H1 (cell line): ENCODE measurements around the gene PAX7. TPM values are rescaled to one million over a fixed set of nuclear protein-coding genes. Genes with fewer than 3 reads are reported as not detected.
"Not testable (repeated sequence)": the region's sequence is repeated elsewhere in the genome, so short reads cannot be mapped to it uniquely, and the experiment has no call there.

Experiments used
- CTCF ChIA-PET: fragments of 300-600 bp; sonication (Branson Sonifier 250); formaldehyde crosslinking; loops from one replicate; lab custom pipeline; 2021; ENCODE audit not compliant: partially characterized antibody; lab: Charles Lee
- POLR2A ChIA-PET: fragments of 300-600 bp; sonication (Branson Sonifier 250); formaldehyde crosslinking; loops from one replicate; lab custom pipeline; 2021; ENCODE audit warnings: inconsistent platforms; ENCODE audit not compliant: partially characterized antibody; lab: Charles Lee
- DNase-seq, 2 experiments: peaks; one replicate each; pipeline versions ENCODE4 v3.0.0 to v3.0.0-alpha.2; 2010 to 2022; ENCODE audit warnings: low spot score in 2 of 2, low read depth in 1 of 2, mixed read lengths in 1 of 2
- FAIRE-seq: peaks from 2 replicates; lab custom pipeline; 2011; peaks lifted over from hg19 to GRCh38; lab: Jason Lieb, UNC
- H2AFZ ChIP-seq: 2 replicates; pipeline ENCODE4 v1.8.1; 2012; ENCODE audit warnings: low read length, inconsistent platforms
- H2AK5ac ChIP-seq: 2 replicates; pipeline ENCODE4 v1.6.1; 2013; ENCODE audit warnings: low read depth, low read length
- H2BK120ac ChIP-seq: replicated peaks from 2 replicates; pipeline ENCODE3; 2013; ENCODE audit warnings: low read depth, low read length, inconsistent platforms
- H2BK12ac ChIP-seq: 2 replicates; pipeline ENCODE4 v1.6.1; 2013; ENCODE audit warnings: low read depth, low read length
- H2BK15ac ChIP-seq: 2 replicates; pipeline ENCODE4 v1.6.1; 2013; ENCODE audit warnings: low read length
- H2BK20ac ChIP-seq: 2 replicates; pipeline ENCODE4 v1.6.1; 2013; ENCODE audit warnings: low read length
- H2BK5ac ChIP-seq: 2 replicates; pipeline ENCODE4 v1.6.1; 2013; ENCODE audit warnings: low read depth, low read length
- H3K14ac ChIP-seq: 2 replicates; pipeline ENCODE4 v1.6.1; 2013; ENCODE audit warnings: inconsistent platforms; ENCODE audit not compliant: insufficient read length
- H3K18ac ChIP-seq: 2 replicates; pipeline ENCODE4 v1.6.1; 2013; ENCODE audit warnings: low read length; ENCODE audit errors: extremely low read depth
- H3K23ac ChIP-seq: 2 replicates; pipeline ENCODE4 v1.6.1; 2013; ENCODE audit warnings: inconsistent platforms; ENCODE audit not compliant: insufficient read length
- H3K23me2 ChIP-seq: 2 replicates; pipeline ENCODE4 v1.6.1; 2013; ENCODE audit warnings: low read depth, low read length
- H3K27ac ChIP-seq: 2 replicates; pipeline ENCODE4 v1.6.1; 2011; ENCODE audit warnings: low read depth, low read length, inconsistent platforms
- H3K27me3 ChIP-seq, 4 experiments: replicated peaks in 1 of 4; 1 replicate in 1 of 4; 2 replicates in 3 of 4; pipeline versions ENCODE4 v1.6.1 to v1.8.1; 2011 to 2013; ENCODE audit warnings: low read length in 3 of 4, mild to moderate bottlenecking in 3 of 4, inconsistent platforms in 2 of 4, mixed read lengths in 2 of 4, moderate library complexity in 1 of 4; ENCODE audit not compliant: control insufficient read depth in 3 of 4, insufficient read depth in 3 of 4; ENCODE audit errors: extremely low read depth in 1 of 4
- H3K36me3 ChIP-seq, 4 experiments: 2 replicates each; pipeline versions ENCODE4 v1.6.1 to v1.8.1; 2011 to 2013; ENCODE audit warnings: mild to moderate bottlenecking in 4 of 4, low read length in 3 of 4, moderate library complexity in 2 of 4, control low read depth in 1 of 4, inconsistent platforms in 1 of 4; ENCODE audit not compliant: insufficient read depth in 4 of 4, control insufficient read depth in 2 of 4
- H3K4ac ChIP-seq: replicated peaks from 2 replicates; pipeline ENCODE3; 2013; ENCODE audit warnings: low read length, low read depth, mixed read lengths, inconsistent platforms; ENCODE audit not compliant: insufficient read length
- H3K4me1 ChIP-seq, 4 experiments: replicated peaks in 1 of 4; 1 replicate in 1 of 4; 2 replicates in 3 of 4; pipeline versions ENCODE4 v1.6.1 to v1.8.1; 2011 to 2013; ENCODE audit warnings: low read length in 3 of 4, inconsistent platforms in 2 of 4, mixed read lengths in 1 of 4; ENCODE audit not compliant: insufficient read depth in 4 of 4, control insufficient read depth in 3 of 4
- H3K4me2 ChIP-seq, 2 experiments: 2 replicates each; pipeline versions ENCODE4 v1.6.1 to v1.8.1; 2011 to 2013; ENCODE audit warnings: low read depth in 2 of 2, low read length in 2 of 2, control low read depth in 1 of 2, inconsistent platforms in 1 of 2, mild to moderate bottlenecking in 1 of 2; ENCODE audit not compliant: insufficient read depth in 1 of 2
- H3K4me3 ChIP-seq, 4 experiments: fragments of 200-600, 300-600 bp in 1 of 4; sonication (generic), shearing (Covaris generic), sonication (Bioruptor Twin) in 1 of 4; 2 replicates each; pipeline versions ENCODE4 v1.5.1 to v1.8.1; 2011 to 2016; ENCODE audit warnings: low read length in 4 of 4, low read depth in 3 of 4, control low read depth in 2 of 4, inconsistent platforms in 2 of 4, mild to moderate bottlenecking in 2 of 4, mixed read lengths in 1 of 4, moderate library complexity in 1 of 4; ENCODE audit not compliant: insufficient read depth in 2 of 4; ENCODE audit errors: extremely low read depth in 1 of 4
- H3K56ac ChIP-seq: replicated peaks from 2 replicates; pipeline ENCODE3; 2013; ENCODE audit warnings: low read depth, mild to moderate bottlenecking, mixed read lengths, low read length, inconsistent platforms; ENCODE audit not compliant: insufficient read length
- H3K79me1 ChIP-seq: 2 replicates; pipeline ENCODE4 v1.6.1; 2013; ENCODE audit warnings: low read depth, low read length, control low read depth
- H3K79me2 ChIP-seq, 2 experiments: 2 replicates each; pipeline versions ENCODE4 v1.6.1 to v1.8.1; 2012 to 2013; ENCODE audit warnings: low read length in 2 of 2, mild to moderate bottlenecking in 2 of 2, inconsistent platforms in 1 of 2; ENCODE audit not compliant: insufficient read depth in 2 of 2, control insufficient read depth in 1 of 2
- H3K9ac ChIP-seq, 4 experiments: replicated peaks in 1 of 4; 1 replicate in 1 of 4; 2 replicates in 3 of 4; pipeline versions ENCODE4 v1.6.1 to v1.8.1; 2011 to 2013; ENCODE audit warnings: low read depth in 3 of 4, low read length in 3 of 4, control low read depth in 2 of 4, mild to moderate bottlenecking in 2 of 4, moderate library complexity in 2 of 4, inconsistent platforms in 1 of 4; ENCODE audit errors: extremely low read depth in 1 of 4
- H3K9me3 ChIP-seq, 2 experiments: 2 replicates each; pipeline versions ENCODE4 v1.6.1 to v1.8.1; 2012 to 2013; ENCODE audit warnings: mild to moderate bottlenecking in 2 of 2, moderate library complexity in 2 of 2, control low read depth in 1 of 2, inconsistent platforms in 1 of 2, low read depth in 1 of 2, low read length in 1 of 2, mixed read lengths in 1 of 2; ENCODE audit not compliant: insufficient read depth in 2 of 2
- H4K20me1 ChIP-seq, 2 experiments: replicated peaks in 1 of 2; 2 replicates each; pipeline versions ENCODE3 to v1.8.1; 2011 to 2013; ENCODE audit warnings: inconsistent platforms in 2 of 2, low read length in 2 of 2, mild to moderate bottlenecking in 1 of 2; ENCODE audit not compliant: insufficient read depth in 2 of 2, control insufficient read depth in 1 of 2
- H4K5ac ChIP-seq: 2 replicates; pipeline ENCODE4 v1.6.1; 2013; ENCODE audit warnings: low read length, low read depth, mixed read lengths, inconsistent platforms; ENCODE audit not compliant: insufficient read length
- H4K8ac ChIP-seq: 2 replicates; pipeline ENCODE4 v1.8.0; 2013; ENCODE audit warnings: mild to moderate bottlenecking, moderate library complexity, low read length, inconsistent platforms; ENCODE audit not compliant: insufficient read depth; ENCODE audit errors: extremely low read depth
- H4K91ac ChIP-seq: replicated peaks from 2 replicates; pipeline ENCODE3; 2013; ENCODE audit warnings: low read length, mixed read lengths, inconsistent platforms; ENCODE audit not compliant: insufficient read length
- WGBS, 2 experiments: shearing (Covaris generic) in 1 of 2; methylation state at CpG; one replicate each; pipeline versions ENCODE4 v1.1.6 to v1.1.7; 2013 to 2015; ENCODE audit warnings: low lambda C conversion rate in 2 of 2, mixed read lengths in 2 of 2, inconsistent platforms in 1 of 2, low coverage in 1 of 2, missing lambda C conversion rate in 1 of 2; ENCODE audit not compliant: insufficient replicate concordance in 2 of 2, insufficient coverage in 1 of 2, insufficient read length in 1 of 2; ENCODE audit errors: extremely low coverage in 1 of 2, missing lambda C conversion rate in 1 of 2; 5-methylcytosine and 5-hydroxymethylcytosine counted together
- polyA plus RNA-seq, 7 experiments: library from polyadenylated mRNA; depleted of rRNA in 3 of 7; stranded (reverse) in 5 of 7; unstranded in 2 of 7; fragments of >200 nt in 5 of 7; fragments of 200-250 nt in 2 of 7; gene quantifications; 1 replicate in 5 of 7; 2 replicates in 1 of 7; 4 replicates in 1 of 7; pipeline versions ENCODE4 v1.2.1 to v1.2.3, GENCODE V29; 2011 to 2013; ENCODE audit warnings: missing spikeins in 2 of 7, mixed read lengths in 2 of 7
- total RNA-seq: library from RNA; stranded (reverse); fragmentation: NEBNext Ultra II Directional; extraction: Animal tissue kit (Norgen Biotek cat#: 25700); gene quantifications from 2 replicates; pipeline ENCODE4 v1.2.1, GENCODE V29; 2021

Gene PAX7
- total and polyA plus RNA-seq, 2 of the 8 experiments (the other 6 are each of a cell fraction or from before 2014, with no cell fraction given): not detected

DNA sequence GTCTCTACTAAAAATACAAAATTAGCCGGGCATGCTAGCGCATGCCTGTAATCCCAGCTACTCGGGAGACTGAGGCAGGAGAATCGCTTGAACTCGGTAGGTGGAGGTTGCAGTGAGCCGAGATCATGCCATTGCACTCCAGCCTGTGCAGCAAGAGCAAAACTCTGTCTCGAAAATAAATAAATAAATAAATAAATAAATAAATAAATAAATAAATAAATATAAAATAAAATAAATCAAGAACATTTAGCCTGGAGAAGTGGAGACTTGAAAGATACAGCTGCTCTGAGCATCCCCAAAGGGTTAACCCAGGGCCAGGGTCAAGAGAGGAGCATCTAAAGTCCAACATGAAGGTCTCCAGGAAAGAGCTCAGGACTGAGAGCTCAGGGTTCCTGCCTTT is 63.6 kb downstream of the PAX7 start:
- CTCF ChIA-PET: interaction anchor here (0.5 to 5.8 kb wide), 23 partner anchors 8 to 185 kb away, joined by 3 to 39 read pairs (median 4); no protein-coding TSS in a partner anchor
- not testable (repeated sequence) for H4K5ac ChIP-seq
- H3K27me3 ChIP-seq: peaks cover 0 to 16% (median 6%) of the 10 kb centered on the region in 4 experiments; a peak in 5 of 7 replicates

More for the DNA sequence above, 63.6 kb downstream of the PAX7 start:
- POLR2A ChIA-PET: interaction anchor here (1.8 kb wide), 1 partner anchor 10 kb away, joined by 12 read pairs; no protein-coding TSS in a partner anchor
- H2AK5ac ChIP-seq, H3K4me1 ChIP-seq, H3K23ac ChIP-seq, H4K91ac ChIP-seq, H3K9ac ChIP-seq, H3K4ac ChIP-seq, DNase-seq, H2BK20ac ChIP-seq, H2BK120ac ChIP-seq, H2BK12ac ChIP-seq, H3K79me2 ChIP-seq, H2BK5ac ChIP-seq, H3K4me3 ChIP-seq, H3K18ac ChIP-seq, H3K27ac ChIP-seq, H3K23me2 ChIP-seq, H3K36me3 ChIP-seq, H3K79me1 ChIP-seq, H3K56ac ChIP-seq, H2BK15ac ChIP-seq, H4K20me1 ChIP-seq, FAIRE-seq, H4K8ac ChIP-seq, H3K9me3 ChIP-seq, H2AFZ ChIP-seq, H3K14ac ChIP-seq: not testable (repeated sequence)
- 81% methylated on average over 7 of the region's 7 CpGs; no CpG with 5 or more reads in 1 of the 2 experiments for WGBS, 2 experiments
- H3K4me2 ChIP-seq: peak overlapping the region in 1 of 2 experiments; percentile 70; a peak in 2 of 4 replicates
